Stimulated activated naive CD8-positive, alpha-beta T cell treated with anti-CD3 and anti-CD28 coated beads, Interleukin-15, Interleukin-2, amounts not matched to agents 100 ng/mL and 50 ng/mL, for 24 hours (primary cell): Measurements from ENCODE around the gene ITGBL1.

Experiments used
- H3K27ac Mint-ChIP-seq: one replicate; pipeline ENCODE4 v1.8.0; 2021; ENCODE audit warnings: mild to moderate bottlenecking, mixed read lengths
- H3K27me3 Mint-ChIP-seq: one replicate; pipeline ENCODE4 v1.8.0; 2021; ENCODE audit warnings: mixed read lengths
- H3K36me3 Mint-ChIP-seq: one replicate; pipeline ENCODE4 v1.8.0; 2021; ENCODE audit warnings: low read depth, mixed read lengths
- H3K4me1 Mint-ChIP-seq: one replicate; pipeline ENCODE4 v1.8.0; 2021; ENCODE audit warnings: low read depth, mixed read lengths
- H3K4me3 Mint-ChIP-seq: one replicate; pipeline ENCODE4 v1.8.0; 2021; ENCODE audit warnings: mild to moderate bottlenecking, mixed read lengths
- H3K9me3 Mint-ChIP-seq: one replicate; pipeline ENCODE4 v1.8.0; 2021; ENCODE audit warnings: mixed read lengths

Gene ITGBL1

GRCh38 chr13:101691341-101691860 is 238.9 kb downstream of the ITGBL1 start:
- H3K9me3 Mint-ChIP-seq: no peaks in the 10 kb centered on the region
- H3K36me3 Mint-ChIP-seq: no peaks in the 10 kb centered on the region
- H3K4me1 Mint-ChIP-seq: no peaks in the 10 kb centered on the region
- no peak overlapping the region for H3K27ac Mint-ChIP-seq
- no peak overlapping the region for H3K4me3 Mint-ChIP-seq
- H3K27me3 Mint-ChIP-seq: peaks cover 10% of the 10 kb centered on the region

DNA sequence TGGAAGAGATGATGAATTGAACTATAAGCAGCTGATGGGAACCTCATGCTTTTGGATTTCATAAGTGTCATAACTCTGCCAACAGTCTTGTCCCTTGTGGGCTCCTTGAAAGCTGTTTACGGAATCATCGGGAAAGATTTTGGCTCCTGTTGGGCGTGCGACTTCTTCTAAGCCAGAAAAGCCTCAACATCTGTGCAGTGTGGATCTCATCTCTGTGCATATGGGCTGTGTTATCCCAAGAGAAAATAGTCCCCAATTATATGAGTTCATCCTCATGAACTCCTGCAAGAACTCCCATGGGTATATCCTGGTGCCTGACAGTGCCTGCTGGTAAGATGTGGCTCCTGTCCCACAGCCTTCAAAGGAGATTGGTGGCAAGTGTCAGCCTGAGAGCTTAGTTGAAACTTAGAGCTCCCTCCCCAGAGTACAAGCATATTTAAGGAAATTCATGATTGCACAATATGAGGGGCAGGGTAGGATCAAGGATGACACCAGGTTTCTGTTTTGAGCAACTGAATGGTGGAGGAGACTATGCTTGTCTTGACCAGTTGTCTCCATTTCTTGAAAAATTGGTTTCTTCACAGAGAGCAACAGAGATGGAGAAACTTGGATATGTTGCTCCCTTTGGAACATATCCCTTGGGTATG is 243.5 kb downstream of the ITGBL1 start:
- Mint-ChIP-seq H3K27me3 (peaks cover 4% of the 10 kb centered on the region), H3K36me3 (no peaks in the 10 kb centered on the region), H3K4me3 (no peak overlapping the region), H3K4me1 (no peaks in the 10 kb centered on the region), H3K27ac (no peak overlapping the region), H3K9me3 (no peaks in the 10 kb centered on the region)

- H3K4me3 Mint-ChIP-seq: no peak overlapping the region
- H3K4me1 Mint-ChIP-seq: no peaks in the 10 kb centered on the region
- H3K27me3 Mint-ChIP-seq: peaks cover 4% of the 10 kb centered on the region
- no peaks in the 10 kb centered on the region for H3K36me3 Mint-ChIP-seq
- H3K9me3 Mint-ChIP-seq: no peaks in the 10 kb centered on the region
- H3K27ac Mint-ChIP-seq: no peak overlapping the region
Measured at GRCh38 chr13:101697745-101698144, 245.3 kb downstream of the ITGBL1 start.

- Mint-ChIP-seq H3K27me3 (peaks cover 9% of the 10 kb centered on the region), H3K4me1 (no peaks in the 10 kb centered on the region), H3K9me3 (no peaks in the 10 kb centered on the region), H3K36me3 (no peaks in the 10 kb centered on the region), H3K4me3 (no peak overlapping the region), H3K27ac (no peak overlapping the region)
Measured at GRCh38 chr13:101698400-101698799, 245.9 kb downstream of the ITGBL1 start.

GRCh38 chr13:101700598-101700997 is 248.1 kb downstream of the ITGBL1 start:
- H3K36me3 Mint-ChIP-seq: no peaks in the 10 kb centered on the region
- H3K4me3 Mint-ChIP-seq: no peak overlapping the region
- H3K4me1 Mint-ChIP-seq: no peaks in the 10 kb centered on the region
- H3K27me3 Mint-ChIP-seq: peaks cover 14% of the 10 kb centered on the region
- no peak overlapping the region for H3K27ac Mint-ChIP-seq
- no peaks in the 10 kb centered on the region for H3K9me3 Mint-ChIP-seq

DNA sequence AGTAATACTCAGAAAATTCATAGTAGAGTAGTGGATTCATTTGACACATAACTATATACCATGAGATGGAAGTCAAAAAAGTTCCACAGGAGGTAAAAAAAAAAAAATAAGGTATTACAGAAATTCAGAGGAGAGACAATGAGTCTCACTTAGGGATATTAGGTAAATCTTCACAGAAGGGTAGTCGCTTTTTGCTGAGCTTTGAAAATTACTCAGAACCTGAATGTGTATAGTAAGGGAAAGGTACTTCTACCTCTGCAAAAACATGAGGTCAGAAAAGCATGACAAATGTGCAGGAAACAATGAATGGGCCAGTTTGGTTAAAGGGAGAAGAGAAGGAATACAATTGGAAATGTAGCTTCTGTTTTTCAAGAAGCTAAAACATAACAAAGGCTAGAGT is 250.6 kb downstream of the ITGBL1 start:
- peaks cover 5% of the 10 kb centered on the region for H3K4me1 Mint-ChIP-seq
- peaks cover 18% of the 10 kb centered on the region for H3K27me3 Mint-ChIP-seq
- H3K9me3 Mint-ChIP-seq: no peaks in the 10 kb centered on the region
- no peak overlapping the region for H3K27ac Mint-ChIP-seq
- no peak overlapping the region for H3K4me3 Mint-ChIP-seq
- no peaks in the 10 kb centered on the region for H3K36me3 Mint-ChIP-seq

DNA sequence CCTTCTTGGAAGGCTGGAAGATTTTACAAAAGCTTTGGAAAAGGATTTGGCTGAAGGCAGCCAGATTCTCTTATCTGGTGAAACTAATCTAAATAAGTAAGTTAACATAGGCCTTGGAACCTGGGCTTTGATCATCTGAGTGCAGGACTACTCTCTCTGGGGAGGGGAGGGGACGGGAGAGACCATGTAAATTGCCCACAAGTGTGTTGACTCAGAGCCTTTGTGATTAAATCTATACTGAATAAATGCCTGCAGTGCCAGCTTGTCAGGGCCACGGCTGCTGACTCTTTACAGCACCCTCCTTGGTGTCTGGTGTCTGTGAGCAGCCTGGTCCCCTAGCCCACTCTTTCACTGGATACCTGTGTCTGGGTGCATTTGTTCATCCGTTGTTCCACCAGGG is 251.4 kb downstream of the ITGBL1 start:
- Mint-ChIP-seq H3K4me3 (no peak overlapping the region), H3K4me1 (peaks cover 5% of the 10 kb centered on the region), H3K27ac (no peak overlapping the region), H3K9me3 (no peaks in the 10 kb centered on the region), H3K36me3 (no peaks in the 10 kb centered on the region), H3K27me3 (peaks cover 21% of the 10 kb centered on the region)

DNA sequence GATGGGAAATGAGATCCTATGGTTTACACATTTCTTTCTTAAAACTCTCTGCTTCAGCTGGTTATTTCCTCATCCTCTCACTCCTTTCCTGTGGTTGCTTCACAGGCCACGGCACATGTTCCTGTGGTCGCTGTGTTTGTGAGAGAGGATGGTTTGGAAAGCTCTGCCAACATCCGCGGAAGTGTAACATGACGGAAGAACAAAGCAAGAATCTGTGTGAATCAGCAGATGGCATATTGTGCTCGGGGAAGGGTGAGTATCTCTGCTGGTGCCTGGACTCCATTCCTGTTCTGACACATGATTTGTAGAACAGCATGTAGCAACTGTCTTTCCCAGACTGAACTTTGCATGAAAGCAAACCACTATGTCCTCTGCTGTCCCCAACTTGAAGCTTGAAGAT is 254.2 kb downstream of the ITGBL1 start:
- Mint-ChIP-seq H3K9me3 (no peaks in the 10 kb centered on the region), H3K27me3 (peaks cover 23% of the 10 kb centered on the region), H3K36me3 (no peaks in the 10 kb centered on the region), H3K4me3 (no peak overlapping the region), H3K4me1 (peaks cover 5% of the 10 kb centered on the region), H3K27ac (no peak overlapping the region)

GRCh38 chr13:101707659-101708058 is 255.2 kb downstream of the ITGBL1 start:
- H3K27ac Mint-ChIP-seq: no peak overlapping the region
- H3K9me3 Mint-ChIP-seq: no peaks in the 10 kb centered on the region
- H3K27me3 Mint-ChIP-seq: peaks cover 23% of the 10 kb centered on the region
- H3K36me3 Mint-ChIP-seq: no peaks in the 10 kb centered on the region
- no peak overlapping the region for H3K4me3 Mint-ChIP-seq
- peaks cover 5% of the 10 kb centered on the region for H3K4me1 Mint-ChIP-seq

- Mint-ChIP-seq H3K36me3 (no peaks in the 10 kb centered on the region), H3K27me3 (peaks cover 22% of the 10 kb centered on the region), H3K4me1 (peaks cover 5% of the 10 kb centered on the region), H3K4me3 (no peak overlapping the region), H3K9me3 (no peaks in the 10 kb centered on the region), H3K27ac (no peak overlapping the region)
Measured at GRCh38 chr13:101708115-101708514, 255.6 kb downstream of the ITGBL1 start.

GRCh38 chr13:101709952-101710351 is 257.5 kb downstream of the ITGBL1 start:
- H3K9me3 Mint-ChIP-seq: no peaks in the 10 kb centered on the region
- H3K27ac Mint-ChIP-seq: no peak overlapping the region
- peaks cover 18% of the 10 kb centered on the region for H3K27me3 Mint-ChIP-seq
- H3K4me1 Mint-ChIP-seq: peaks cover 5% of the 10 kb centered on the region
- H3K36me3 Mint-ChIP-seq: no peaks in the 10 kb centered on the region
- H3K4me3 Mint-ChIP-seq: no peak overlapping the region

DNA sequence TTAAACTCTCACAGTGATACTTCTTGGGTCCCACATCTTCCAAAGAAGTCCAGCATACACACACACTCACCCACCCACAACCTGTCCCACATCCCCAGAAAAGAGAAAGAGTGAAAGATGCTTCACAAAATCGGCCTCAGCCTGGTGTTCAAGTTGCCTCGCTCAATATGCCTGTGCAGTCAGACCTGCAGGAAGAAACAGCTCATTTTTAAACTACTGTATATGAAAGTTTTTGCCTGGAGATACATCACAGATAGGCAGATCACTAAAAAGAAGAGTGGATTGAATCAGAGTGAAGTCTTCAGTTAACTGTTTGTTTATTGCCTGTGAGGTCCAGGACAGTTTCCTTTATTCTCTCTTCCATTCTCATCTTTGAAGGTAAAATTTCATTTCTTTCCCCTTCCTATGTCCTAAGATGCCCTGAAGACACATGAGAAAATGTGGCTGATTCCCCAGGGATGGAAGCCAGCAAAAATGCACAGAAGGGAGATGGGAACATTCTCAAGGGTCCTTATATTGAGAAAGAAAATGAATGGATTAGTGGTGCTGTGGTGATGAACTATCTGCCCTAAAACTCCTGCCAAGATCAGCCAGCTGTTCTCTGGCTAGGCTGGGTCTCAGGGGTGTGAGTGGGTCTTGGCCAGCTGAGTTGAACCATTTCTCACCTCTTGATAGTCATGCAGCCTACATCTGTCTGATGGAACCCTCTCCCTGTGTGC is 259.0 kb downstream of the ITGBL1 start:
- Mint-ChIP-seq H3K36me3 (no peaks in the 10 kb centered on the region), H3K9me3 (no peaks in the 10 kb centered on the region), H3K4me1 (peaks cover 4% of the 10 kb centered on the region), H3K27ac (no peak overlapping the region), H3K4me3 (no peak overlapping the region), H3K27me3 (peaks cover 10% of the 10 kb centered on the region)

- Mint-ChIP-seq H3K4me3 (no peak overlapping the region), H3K36me3 (no peaks in the 10 kb centered on the region), H3K27me3 (peaks cover 10% of the 10 kb centered on the region), H3K27ac (no peak overlapping the region), H3K9me3 (no peaks in the 10 kb centered on the region), H3K4me1 (no peaks in the 10 kb centered on the region)
Measured at GRCh38 chr13:101712026-101712348, 259.5 kb downstream of the ITGBL1 start.

DNA sequence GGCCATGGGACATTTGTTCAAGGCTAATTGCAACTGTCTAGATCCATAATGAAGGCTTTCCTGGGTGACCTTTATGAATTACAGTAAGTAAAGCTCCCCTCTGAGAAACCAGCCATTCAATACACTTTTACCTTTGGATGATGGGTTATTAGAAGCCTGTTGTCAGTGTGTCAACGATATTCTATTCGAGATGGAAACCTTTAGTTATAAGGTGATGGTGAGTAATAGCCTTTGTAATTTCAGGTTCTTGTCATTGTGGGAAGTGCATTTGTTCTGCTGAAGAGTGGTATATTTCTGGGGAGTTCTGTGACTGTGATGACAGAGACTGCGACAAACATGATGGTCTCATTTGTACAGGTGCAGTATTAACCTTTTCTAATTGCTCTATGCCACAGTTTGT is 261.7 kb downstream of the ITGBL1 start:
- peaks cover 6% of the 10 kb centered on the region for H3K27me3 Mint-ChIP-seq
- H3K4me3 Mint-ChIP-seq: no peak overlapping the region
- H3K36me3 Mint-ChIP-seq: no peaks in the 10 kb centered on the region
- H3K27ac Mint-ChIP-seq: no peak overlapping the region
- H3K9me3 Mint-ChIP-seq: no peaks in the 10 kb centered on the region
- no peaks in the 10 kb centered on the region for H3K4me1 Mint-ChIP-seq

GRCh38 chr13:101717353-101717752 is 264.9 kb downstream of the ITGBL1 start:
- Mint-ChIP-seq H3K27me3 (no peaks in the 10 kb centered on the region), H3K9me3 (no peaks in the 10 kb centered on the region), H3K27ac (no peak overlapping the region), H3K4me1 (no peaks in the 10 kb centered on the region), H3K4me3 (no peak overlapping the region), H3K36me3 (no peaks in the 10 kb centered on the region)

DNA sequence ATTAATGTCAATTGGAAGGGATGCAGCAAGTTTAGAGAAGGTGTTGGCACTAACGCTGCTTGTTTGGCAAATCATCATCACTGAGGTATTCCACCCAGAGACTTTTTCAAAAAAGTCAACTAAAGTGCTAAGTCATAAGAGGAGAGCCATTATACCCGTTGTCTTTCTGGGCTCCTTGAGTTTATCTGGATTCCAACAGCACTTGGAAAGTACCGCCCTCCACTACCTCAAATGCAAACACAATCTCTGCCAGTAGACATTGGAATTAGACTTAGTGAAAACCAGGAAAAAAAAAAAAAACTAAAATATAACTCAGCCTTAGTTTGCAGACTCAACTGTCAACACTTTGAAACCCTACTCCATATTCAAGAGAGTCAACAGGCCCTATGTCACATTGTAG is 266.0 kb downstream of the ITGBL1 start:
- no peaks in the 10 kb centered on the region for H3K9me3 Mint-ChIP-seq
- H3K27me3 Mint-ChIP-seq: no peaks in the 10 kb centered on the region
- no peak overlapping the region for H3K4me3 Mint-ChIP-seq
- no peaks in the 10 kb centered on the region for H3K36me3 Mint-ChIP-seq
- H3K27ac Mint-ChIP-seq: no peak overlapping the region
- no peaks in the 10 kb centered on the region for H3K4me1 Mint-ChIP-seq
